GM18526 (cell line): Measurements from ENCODE around the gene THAP7.

Source experiments
- POLR2A ChIP-seq: IDR thresholded peaks from 3 replicates; pipeline ENCODE4 v1.6.1; 2011; ENCODE audit not compliant: insufficient read length; ENCODE audit errors: extremely low read depth

THAP7 gene

DNA sequence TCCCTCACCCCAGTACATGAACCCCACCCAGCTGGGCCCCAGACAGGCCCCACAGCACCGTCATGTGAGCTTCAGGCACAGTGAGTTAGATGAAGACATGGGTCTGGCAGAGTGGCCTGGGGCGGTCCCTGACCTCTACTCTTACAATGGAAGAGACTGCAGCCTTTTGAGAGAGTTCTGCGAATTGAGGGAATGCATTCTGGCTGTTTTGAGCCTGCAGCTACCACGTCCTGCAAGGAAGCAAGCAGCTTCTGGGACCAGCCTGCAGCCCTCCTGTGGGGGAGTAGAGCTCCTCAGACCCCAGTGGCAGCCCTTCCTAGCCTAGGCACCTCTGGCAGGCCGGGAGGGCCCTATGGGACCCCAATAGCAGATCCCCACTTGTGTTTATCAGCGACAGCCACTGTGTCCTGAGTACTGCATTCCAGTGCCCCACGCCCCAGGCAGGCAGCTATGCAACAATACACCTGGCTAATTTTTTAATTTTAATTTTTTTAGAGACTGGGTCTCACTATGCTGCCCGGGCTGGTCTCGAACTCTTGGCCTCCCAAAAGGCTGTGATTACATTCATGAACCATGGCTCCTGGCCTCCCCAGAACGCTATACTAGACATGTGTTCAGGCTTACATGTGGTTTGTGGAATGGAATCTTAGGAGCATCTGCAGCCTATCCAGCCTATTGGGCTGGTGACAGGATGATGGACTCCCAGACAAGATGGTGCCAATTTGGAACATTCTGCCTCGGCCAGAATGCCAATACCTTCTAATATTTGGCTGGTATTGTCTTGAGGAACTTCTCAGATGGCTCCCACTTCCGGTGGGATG is 31.2 kb upstream of the THAP7 start:
- no peak for TF ChIP-seq POLR2A

DNA sequence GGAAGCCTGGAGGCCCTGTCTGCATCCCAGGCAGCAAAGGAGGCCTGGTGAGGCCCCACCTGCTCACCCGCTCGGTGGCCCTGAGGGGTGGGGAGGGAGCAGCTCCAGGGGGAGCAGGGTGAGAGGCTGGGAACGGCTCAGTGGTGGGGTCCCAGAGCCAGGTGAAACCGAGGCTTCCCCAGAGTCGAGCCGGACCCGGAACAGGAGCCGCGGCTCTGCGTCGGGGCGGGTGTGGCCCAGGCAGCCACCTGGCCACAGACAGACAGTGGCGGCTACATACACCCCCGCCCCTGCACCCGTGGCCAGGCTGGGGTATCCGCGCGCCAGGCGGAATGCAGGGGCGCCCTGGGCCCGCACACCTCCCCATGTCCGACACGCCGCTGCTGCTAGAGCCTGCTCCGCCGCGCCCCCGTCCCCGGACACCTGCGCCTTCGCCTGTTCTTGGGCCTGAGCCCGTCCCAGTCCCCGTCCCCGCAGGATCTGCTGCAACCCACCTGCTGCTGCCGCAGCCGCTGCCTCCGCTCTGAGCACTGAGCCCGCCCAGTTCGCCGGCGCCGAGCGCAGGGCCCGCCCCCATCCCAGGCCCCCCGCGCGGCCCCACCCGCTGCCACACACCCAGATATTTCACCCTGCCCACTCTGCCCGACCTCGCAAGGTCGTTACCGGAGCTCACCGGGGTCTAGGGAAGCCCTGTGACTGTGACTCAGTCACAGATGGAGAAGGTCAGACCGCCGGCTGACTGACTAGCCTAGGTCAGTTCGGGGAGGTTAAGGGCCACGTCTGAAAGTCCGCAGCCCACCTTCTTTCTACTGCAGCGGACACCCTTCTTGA is 30.3 kb upstream of the THAP7 start, which contains the start of gene SLC7A4:
SLC7A4 (minus strand) TSS at position 525 of the 831 bp plus-strand sequence. CDS start 749 bp downstream, outside the sequence.
- no peak for TF ChIP-seq POLR2A

DNA sequence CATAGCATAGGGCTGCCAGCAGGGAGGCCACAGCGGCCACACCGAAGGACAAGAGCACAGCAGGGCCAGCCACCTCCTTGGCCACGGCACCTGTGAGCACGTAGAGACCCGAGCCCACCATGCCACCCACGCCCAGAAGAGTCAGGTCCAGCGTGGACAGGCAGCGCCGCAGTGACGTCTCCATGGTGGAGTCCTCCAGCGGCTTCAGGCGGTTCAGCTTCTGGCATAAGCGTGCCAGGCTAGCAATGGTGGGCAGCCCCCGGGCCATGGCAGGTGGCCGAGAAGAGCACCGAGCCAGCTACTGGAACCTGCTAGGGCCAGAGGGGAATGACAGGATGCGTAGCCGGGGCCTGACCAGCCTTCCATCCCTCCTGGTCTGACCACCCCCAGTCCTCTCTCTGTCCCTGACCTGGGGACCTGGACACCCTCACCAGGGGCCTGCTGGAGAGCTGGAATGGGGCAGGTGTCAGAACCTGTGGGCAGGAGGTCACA is 29.7 kb upstream of the THAP7 start:
- TF ChIP-seq POLR2A = no peak

DNA sequence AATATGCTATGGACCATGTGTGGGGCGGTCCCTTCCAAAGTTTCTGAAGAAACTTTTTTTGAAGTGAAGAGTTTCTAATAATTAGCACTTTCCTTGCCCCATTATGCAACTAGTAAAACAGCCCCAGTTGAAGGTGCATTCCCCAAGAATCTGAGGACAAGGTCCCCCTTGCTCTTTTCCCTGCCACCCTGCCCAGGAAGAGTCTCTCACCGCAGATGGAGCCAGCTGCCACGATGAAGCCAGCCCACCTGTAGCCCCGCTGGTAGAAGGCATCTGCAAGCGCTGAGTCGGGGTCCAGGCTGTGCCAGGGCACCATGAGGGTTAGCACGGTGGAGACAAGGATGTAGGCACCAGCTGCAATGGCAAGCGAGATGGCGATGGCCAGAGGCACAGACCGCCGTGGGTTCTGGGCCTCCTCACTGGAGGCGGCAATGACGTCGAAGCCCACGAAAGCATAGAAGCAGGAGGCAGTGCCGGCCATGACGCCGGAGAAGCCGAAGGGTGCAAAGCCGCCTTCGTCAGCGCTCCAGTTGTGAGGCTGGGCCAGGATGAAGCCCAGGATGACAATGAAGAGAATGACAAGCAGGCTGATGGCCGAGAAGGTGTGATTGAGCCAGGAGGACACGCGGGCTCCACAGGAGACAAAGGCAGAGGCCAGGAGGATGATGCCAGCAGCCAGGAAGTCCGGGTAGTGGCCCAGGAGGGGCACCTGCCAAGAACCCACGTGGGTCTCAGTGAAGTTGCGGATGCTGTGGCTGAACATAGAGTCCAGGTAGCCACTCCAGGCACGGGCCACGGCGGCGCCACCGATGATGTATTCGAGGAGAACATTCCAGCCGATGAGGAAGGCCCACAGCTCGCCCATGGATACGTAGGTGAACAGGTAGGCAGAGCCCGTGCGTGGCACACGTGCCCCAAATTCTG is 29.0 kb upstream of the THAP7 start:
- TF ChIP-seq POLR2A = no peak

DNA sequence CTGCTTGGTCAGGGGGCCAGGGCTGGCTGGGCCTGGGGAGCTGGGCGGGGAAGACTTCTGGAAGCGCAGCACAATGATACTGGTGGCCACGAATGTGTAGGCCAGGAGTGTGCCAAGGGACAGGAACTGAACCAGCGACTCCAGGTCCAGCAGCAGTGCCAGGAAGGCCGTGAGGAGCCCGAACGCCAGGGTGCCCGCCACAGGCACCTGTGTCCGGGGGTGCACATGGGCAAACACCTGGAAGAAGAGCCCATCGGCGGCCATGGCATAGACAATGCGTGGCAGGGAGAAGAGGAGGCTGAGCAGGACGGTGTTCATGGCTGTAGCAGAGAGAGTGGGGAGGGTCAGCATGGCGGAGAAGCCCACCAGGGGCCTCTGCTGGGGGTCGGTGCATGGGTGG is 28.1 kb upstream of the THAP7 start:
- no peak for TF ChIP-seq POLR2A

DNA sequence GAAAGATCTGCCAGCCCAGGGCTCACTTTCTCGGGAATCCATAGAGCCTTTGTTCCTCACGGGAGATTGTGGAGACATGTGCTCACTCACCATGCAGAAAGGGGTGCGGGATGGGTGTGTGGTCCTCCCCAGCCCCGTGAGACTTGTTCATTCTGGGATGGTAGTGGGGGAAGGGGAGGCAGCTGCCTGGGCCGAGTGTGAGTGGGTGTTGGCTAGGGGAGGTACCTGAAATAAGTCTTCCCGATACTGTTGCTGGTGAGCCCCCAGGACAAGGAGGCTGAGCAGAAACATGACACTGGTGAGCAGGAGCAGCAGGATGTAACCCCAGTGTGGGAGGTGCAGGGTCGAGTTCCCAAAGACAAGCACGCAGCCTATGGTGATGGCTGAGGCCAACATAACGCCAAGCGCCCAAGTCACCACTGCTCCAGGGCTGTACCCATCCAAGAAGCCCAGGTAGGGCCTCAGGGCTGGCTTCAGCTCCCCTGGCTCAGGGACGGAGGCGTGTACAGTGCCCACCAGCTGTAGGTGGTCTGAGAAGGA is 27.6 kb upstream of the THAP7 start:
- no peak for TF ChIP-seq POLR2A

DNA sequence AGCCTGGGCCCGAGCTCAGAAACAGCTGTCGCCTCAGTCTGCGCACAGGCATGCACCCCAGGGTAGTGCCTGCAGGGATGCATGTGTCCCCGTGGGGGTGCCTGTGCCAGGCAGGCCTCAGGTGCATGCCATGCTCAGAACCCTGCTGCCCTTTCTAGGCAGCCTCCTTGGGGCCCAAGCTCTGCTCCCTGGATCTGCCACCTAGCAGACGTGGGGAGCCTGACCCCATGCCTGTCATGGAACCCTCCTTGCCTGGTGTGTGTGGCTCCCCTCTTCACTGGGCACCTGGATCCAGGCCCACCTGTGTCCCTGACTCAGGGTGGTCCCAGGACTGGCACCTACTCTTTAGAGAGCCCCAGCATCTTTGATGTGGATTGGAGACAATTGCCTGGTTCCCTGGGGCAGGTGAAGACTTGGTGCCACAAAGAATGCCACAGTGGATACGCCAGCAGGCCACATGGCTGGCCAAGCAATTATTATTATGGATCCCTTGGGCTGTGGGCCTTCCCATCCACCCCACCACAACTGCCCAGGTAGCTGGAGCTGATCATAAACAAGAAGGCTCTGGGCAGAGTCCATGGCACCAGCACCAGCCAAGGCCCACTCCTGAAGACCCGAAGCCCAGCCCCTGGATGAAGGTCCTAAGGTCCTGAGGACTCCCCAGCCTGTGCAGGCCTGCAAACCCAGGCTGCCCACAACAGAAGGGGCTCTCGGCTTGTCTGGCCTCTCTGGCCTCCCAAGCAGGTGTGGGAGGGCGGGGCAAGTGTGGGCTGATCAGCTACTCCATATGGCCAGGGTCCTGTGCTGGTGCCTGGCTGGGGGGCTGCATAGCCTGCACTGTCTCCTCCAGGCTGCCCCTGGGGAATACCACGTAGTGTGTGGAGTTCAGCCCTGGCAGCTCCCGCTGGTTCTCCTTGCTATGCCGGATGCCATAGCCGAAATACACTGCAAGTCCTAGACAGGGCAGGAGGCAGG is 26.6 kb upstream of the THAP7 start:
- no peak for TF ChIP-seq POLR2A

GRCh38 chr22:21026783-21027692 is 25.1 kb upstream of the THAP7 start:
- no peak for TF ChIP-seq POLR2A

DNA sequence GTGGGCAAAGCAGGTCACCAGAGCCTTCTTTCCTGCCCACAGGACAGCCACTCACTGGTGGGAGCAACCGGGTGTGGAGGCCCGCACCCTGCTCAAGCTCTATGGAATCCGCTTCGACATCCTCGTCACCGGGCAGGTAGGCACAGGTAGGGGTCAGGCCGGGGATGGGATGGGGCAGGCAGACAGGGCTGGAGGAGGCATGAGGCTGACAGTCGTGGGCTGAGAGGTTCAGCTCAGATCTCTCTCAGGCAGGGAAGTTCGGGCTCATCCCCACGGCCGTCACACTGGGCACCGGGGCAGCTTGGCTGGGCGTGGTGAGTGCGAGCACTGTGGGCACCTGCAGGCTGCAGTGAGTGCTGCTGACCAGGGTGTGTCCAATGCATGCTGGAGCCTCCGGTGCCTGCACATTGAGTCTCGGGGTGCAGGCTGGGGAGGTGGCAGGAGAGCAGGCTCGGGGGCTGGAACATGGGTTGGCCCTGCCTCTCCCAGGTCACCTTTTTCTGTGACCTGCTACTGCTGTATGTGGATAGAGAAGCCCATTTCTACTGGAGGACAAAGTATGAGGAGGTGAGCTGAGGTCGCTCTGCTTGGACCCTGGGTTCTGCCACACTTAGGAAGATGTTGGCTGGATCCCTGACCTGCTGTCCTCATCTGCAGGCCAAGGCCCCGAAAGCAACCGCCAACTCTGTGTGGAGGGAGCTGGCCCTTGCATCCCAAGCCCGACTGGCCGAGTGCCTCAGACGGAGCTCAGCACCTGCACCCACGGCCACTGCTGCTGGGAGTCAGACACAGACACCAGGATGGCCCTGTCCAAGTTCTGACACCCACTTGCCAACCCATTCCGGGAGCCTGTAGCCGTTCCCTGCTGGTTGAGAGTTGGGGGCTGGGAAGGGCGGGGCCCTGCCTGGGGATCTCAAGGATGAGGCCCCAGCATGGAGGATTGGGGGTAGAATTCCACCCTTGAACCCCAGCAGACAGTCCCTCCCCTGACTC is 24.1 kb upstream of the THAP7 start:
- TF ChIP-seq POLR2A = no peak

GRCh38 chr22:21025266-21025665 is 23.3 kb upstream of the THAP7 start:
- no peak for TF ChIP-seq POLR2A

- no peak for TF ChIP-seq POLR2A
Observed at GRCh38 chr22:21022955-21023614, 21.2 kb upstream of the THAP7 start.
